ENCODE results near the gene UBP1.

GRCh38 chr3:33383951-33384350, 56.3 kb downstream of the UBP1 start:
- TF ChIP-seq CTCF (IDR thresholded peaks at IDR 0.05; ENCODE audit: poor library complexity): no peak
- TF ChIP-seq EZH2 (IDR thresholded peaks at IDR 0.05; ENCODE audit: borderline replicate concordance): no peak

All from hepatocyte (in vitro differentiated cells).